ENCODE results near the gene SCRN1.

The SCRN1 gene

GRCh38 chr7:29958667-29959358 lies 30.8 kb downstream of the SCRN1 start:
- peaks cover 8% of the 10 kb centered on the region; the same call in 1 of the 2 replicates for H3K36me3 ChIP-seq (ENCODE audit: insufficient read depth, low read depth, low read length)
- no peaks in the 10 kb centered on the region for H3K27me3 ChIP-seq (ENCODE audit: insufficient read depth, low read length)
- H3K27ac ChIP-seq (ENCODE audit: low read length) = no peak overlapping the region
- no peak overlapping the region for H3K4me3 ChIP-seq (ENCODE audit: low read length)
- H3K4me1 ChIP-seq (ENCODE audit: insufficient read depth, low read length) = peaks cover 5% of the 10 kb centered on the region; the same call in 1 of the 2 replicates
- no peaks in the 10 kb centered on the region for H3K9me3 ChIP-seq (ENCODE audit: insufficient read depth, low read depth, low read length)
- no peak overlapping the region for H3K9ac ChIP-seq (ENCODE audit: low read depth, low read length)

GRCh38 chr7:29957521-29958310 lies 31.9 kb downstream of the SCRN1 start:
- Histone ChIP-seq H3K4me1 (ENCODE audit: insufficient read depth, low read length) (peaks cover 5% of the 10 kb centered on the region; the same call in 1 of the 2 replicates), H3K27me3 (ENCODE audit: insufficient read depth, low read length) (no peaks in the 10 kb centered on the region), H3K9ac (ENCODE audit: low read depth, low read length) (no peak overlapping the region), H3K4me3 (ENCODE audit: low read length) (no peak overlapping the region), H3K27ac (ENCODE audit: low read length) (no peak overlapping the region), H3K36me3 (ENCODE audit: insufficient read depth, low read depth, low read length) (peaks cover 12% of the 10 kb centered on the region; the same call in 1 of the 2 replicates), H3K9me3 (ENCODE audit: insufficient read depth, low read depth, low read length) (no peaks in the 10 kb centered on the region)

- Histone ChIP-seq H3K4me1 (ENCODE audit: insufficient read depth, low read length) (peaks cover 5% of the 10 kb centered on the region; the same call in 1 of the 2 replicates), H3K9me3 (ENCODE audit: insufficient read depth, low read depth, low read length) (no peaks in the 10 kb centered on the region), H3K27me3 (ENCODE audit: insufficient read depth, low read length) (no peaks in the 10 kb centered on the region), H3K27ac (ENCODE audit: low read length) (no peak overlapping the region), H3K4me3 (ENCODE audit: low read length) (no peak overlapping the region), H3K36me3 (ENCODE audit: insufficient read depth, low read depth, low read length) (peaks cover 22% of the 10 kb centered on the region), H3K9ac (ENCODE audit: low read depth, low read length) (no peak overlapping the region)
These were observed 33.1 kb downstream of the SCRN1 start for GRCh38 chr7:29956487-29956836.

GRCh38 chr7:29955799-29956486 lies 33.7 kb downstream of the SCRN1 start:
- no peaks in the 10 kb centered on the region for H3K9me3 ChIP-seq (ENCODE audit: insufficient read depth, low read depth, low read length)
- no peaks in the 10 kb centered on the region for H3K27me3 ChIP-seq (ENCODE audit: insufficient read depth, low read length)
- no peak overlapping the region for H3K4me3 ChIP-seq (ENCODE audit: low read length)
- no peak overlapping the region for H3K27ac ChIP-seq (ENCODE audit: low read length)
- H3K36me3 ChIP-seq (ENCODE audit: insufficient read depth, low read depth, low read length) = peaks cover 26% of the 10 kb centered on the region
- no peak overlapping the region for H3K9ac ChIP-seq (ENCODE audit: low read depth, low read length)
- H3K4me1 ChIP-seq (ENCODE audit: insufficient read depth, low read length) = peaks cover 5% of the 10 kb centered on the region; the same call in 1 of the 2 replicates

GRCh38 chr7:29955075-29955792 lies 34.4 kb downstream of the SCRN1 start:
- no peak overlapping the region for H3K9ac ChIP-seq (ENCODE audit: low read depth, low read length)
- H3K9me3 ChIP-seq (ENCODE audit: insufficient read depth, low read depth, low read length) = no peaks in the 10 kb centered on the region
- H3K4me3 ChIP-seq (ENCODE audit: low read length) = no peak overlapping the region
- no peaks in the 10 kb centered on the region for H3K27me3 ChIP-seq (ENCODE audit: insufficient read depth, low read length)
- no peak overlapping the region for H3K27ac ChIP-seq (ENCODE audit: low read length)
- H3K36me3 ChIP-seq (ENCODE audit: insufficient read depth, low read depth, low read length) = peaks cover 26% of the 10 kb centered on the region
- peaks cover 5% of the 10 kb centered on the region; the same call in 1 of the 2 replicates for H3K4me1 ChIP-seq (ENCODE audit: insufficient read depth, low read length)

- Histone ChIP-seq H3K27me3 (ENCODE audit: insufficient read depth, low read length) (no peaks in the 10 kb centered on the region), H3K4me1 (ENCODE audit: insufficient read depth, low read length) (peaks cover 4% of the 10 kb centered on the region; the same call in 1 of the 2 replicates), H3K9me3 (ENCODE audit: insufficient read depth, low read depth, low read length) (no peaks in the 10 kb centered on the region), H3K9ac (ENCODE audit: low read depth, low read length) (no peak overlapping the region), H3K27ac (ENCODE audit: low read length) (no peak overlapping the region), H3K4me3 (ENCODE audit: low read length) (no peak overlapping the region), H3K36me3 (ENCODE audit: insufficient read depth, low read depth, low read length) (peaks cover 26% of the 10 kb centered on the region)
These were observed 35.8 kb downstream of the SCRN1 start for GRCh38 chr7:29953726-29954347.

GRCh38 chr7:29951206-29951605 lies 38.4 kb downstream of the SCRN1 start:
- H3K9me3 ChIP-seq (ENCODE audit: insufficient read depth, low read depth, low read length) = no peaks in the 10 kb centered on the region
- H3K4me3 ChIP-seq (ENCODE audit: low read length) = no peak overlapping the region
- H3K9ac ChIP-seq (ENCODE audit: low read depth, low read length) = no peak overlapping the region
- no peak overlapping the region for H3K27ac ChIP-seq (ENCODE audit: low read length)
- H3K27me3 ChIP-seq (ENCODE audit: insufficient read depth, low read length) = no peaks in the 10 kb centered on the region
- peaks cover 31% of the 10 kb centered on the region for H3K36me3 ChIP-seq (ENCODE audit: insufficient read depth, low read depth, low read length)
- H3K4me1 ChIP-seq (ENCODE audit: insufficient read depth, low read length) = no peaks in the 10 kb centered on the region

GRCh38 chr7:29950480-29950879 lies 39.1 kb downstream of the SCRN1 start:
- Histone ChIP-seq H3K9me3 (ENCODE audit: insufficient read depth, low read depth, low read length) (no peaks in the 10 kb centered on the region), H3K27ac (ENCODE audit: low read length) (no peak overlapping the region), H3K4me1 (ENCODE audit: insufficient read depth, low read length) (no peaks in the 10 kb centered on the region), H3K36me3 (ENCODE audit: insufficient read depth, low read depth, low read length) (peaks cover 32% of the 10 kb centered on the region), H3K9ac (ENCODE audit: low read depth, low read length) (no peak overlapping the region), H3K4me3 (ENCODE audit: low read length) (no peak overlapping the region), H3K27me3 (ENCODE audit: insufficient read depth, low read length) (no peaks in the 10 kb centered on the region)

- no peaks in the 10 kb centered on the region for H3K9me3 ChIP-seq (ENCODE audit: insufficient read depth, low read depth, low read length)
- no peaks in the 10 kb centered on the region for H3K4me1 ChIP-seq (ENCODE audit: insufficient read depth, low read length)
- no peak overlapping the region for H3K4me3 ChIP-seq (ENCODE audit: low read length)
- no peak overlapping the region for H3K9ac ChIP-seq (ENCODE audit: low read depth, low read length)
- no peak overlapping the region for H3K27ac ChIP-seq (ENCODE audit: low read length)
- H3K36me3 ChIP-seq (ENCODE audit: insufficient read depth, low read depth, low read length) = peaks cover 39% of the 10 kb centered on the region
- no peaks in the 10 kb centered on the region for H3K27me3 ChIP-seq (ENCODE audit: insufficient read depth, low read length)
These were observed 41.0 kb downstream of the SCRN1 start for GRCh38 chr7:29948587-29948986.

- H3K27ac ChIP-seq (ENCODE audit: low read length) = no peak overlapping the region
- H3K27me3 ChIP-seq (ENCODE audit: insufficient read depth, low read length) = no peaks in the 10 kb centered on the region
- no peak overlapping the region for H3K9ac ChIP-seq (ENCODE audit: low read depth, low read length)
- H3K36me3 ChIP-seq (ENCODE audit: insufficient read depth, low read depth, low read length) = peaks cover 46% of the 10 kb centered on the region
- no peak overlapping the region for H3K4me3 ChIP-seq (ENCODE audit: low read length)
- no peaks in the 10 kb centered on the region for H3K9me3 ChIP-seq (ENCODE audit: insufficient read depth, low read depth, low read length)
- H3K4me1 ChIP-seq (ENCODE audit: insufficient read depth, low read length) = no peaks in the 10 kb centered on the region
These were observed 43.0 kb downstream of the SCRN1 start for GRCh38 chr7:29946428-29947186.

All from iPS-20b (cell line).